ENCODE measurements around the gene ZFP36L2.

GRCh38 chr2:43218702-43219382 is 7.6 kb downstream of the ZFP36L2 start:
- TF ChIP-seq CTCF (IDR thresholded peaks at IDR 0.05) (no peak), POLR2AphosphoS5 (IDR thresholded peaks at IDR 0.05; ENCODE audit: insufficient read depth in 1 of 2, low read depth in 1 of 2) (peak in 1 of 2 donors; percentile 66)

All from vagina (tissue), 2 donors.